ENCODE results near the gene NIPAL1.

NIPAL1 gene

DNA sequence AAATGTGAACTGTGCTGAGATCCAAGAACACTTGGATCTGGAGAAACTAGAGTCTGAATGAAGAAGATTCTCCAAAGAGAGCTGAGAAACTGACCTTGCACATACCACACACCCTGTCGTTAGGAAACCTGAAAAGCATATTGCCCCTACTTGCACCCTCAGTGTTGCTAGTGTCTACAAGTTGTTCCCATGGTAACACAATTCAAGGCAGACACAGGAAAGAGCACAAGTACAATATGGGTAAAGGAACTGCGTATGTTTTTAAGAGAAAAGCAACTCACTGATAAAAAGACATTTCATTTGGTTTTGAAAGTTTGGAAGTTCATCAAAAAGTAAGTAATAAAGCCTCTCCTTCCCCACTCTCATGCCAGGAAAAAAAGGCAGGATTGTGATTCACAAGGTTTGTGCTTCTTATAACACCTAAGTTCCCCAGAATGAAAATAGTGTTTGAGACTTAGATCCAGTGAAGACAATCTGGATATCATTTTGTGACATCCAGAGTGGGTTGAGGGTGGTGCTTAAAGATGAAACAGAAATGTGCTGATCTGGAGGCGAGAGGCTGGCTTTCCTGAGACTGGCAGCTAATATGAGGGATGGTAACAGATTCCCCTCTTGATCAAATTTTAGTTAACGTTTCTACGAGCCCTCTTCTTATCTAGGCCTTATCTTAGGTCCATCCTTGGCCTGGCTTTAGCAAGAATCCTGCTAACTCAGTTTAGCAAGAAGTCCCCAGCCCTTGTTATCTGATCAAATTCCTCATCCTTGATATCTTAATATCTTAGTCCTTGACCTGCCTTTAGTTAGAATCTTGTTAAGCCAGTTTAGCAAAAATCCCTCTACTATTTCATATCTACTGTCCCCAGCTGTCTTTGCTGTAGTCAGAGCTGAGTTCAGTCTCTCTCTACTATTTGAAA lies 42.3 kb downstream of the NIPAL1 start:
- no peak for DNase-seq (ENCODE audit: low read depth in 2 of 3, low spot score in 1 of 3)

DNA sequence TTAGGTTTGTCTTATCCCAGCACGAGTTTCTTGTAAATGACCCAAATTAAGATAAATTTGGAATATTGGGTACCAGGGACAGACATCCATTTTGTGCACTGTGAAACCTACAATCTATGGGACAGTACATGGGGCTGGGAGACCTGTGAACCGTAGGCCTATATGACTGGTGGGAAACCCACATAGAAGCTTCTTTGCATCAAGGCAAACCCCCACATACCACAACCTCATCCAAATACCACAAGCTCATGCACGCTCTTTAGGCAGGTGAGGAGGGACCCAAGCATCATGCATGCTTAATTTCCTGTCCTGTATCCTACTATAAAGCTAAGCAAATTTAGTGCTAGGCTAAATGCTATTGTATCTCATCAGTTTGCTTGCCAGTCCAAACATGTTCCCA lies 47.8 kb downstream of the NIPAL1 start:
- no peak for DNase-seq (ENCODE audit: low read depth in 2 of 3, low spot score in 1 of 3)

DNA sequence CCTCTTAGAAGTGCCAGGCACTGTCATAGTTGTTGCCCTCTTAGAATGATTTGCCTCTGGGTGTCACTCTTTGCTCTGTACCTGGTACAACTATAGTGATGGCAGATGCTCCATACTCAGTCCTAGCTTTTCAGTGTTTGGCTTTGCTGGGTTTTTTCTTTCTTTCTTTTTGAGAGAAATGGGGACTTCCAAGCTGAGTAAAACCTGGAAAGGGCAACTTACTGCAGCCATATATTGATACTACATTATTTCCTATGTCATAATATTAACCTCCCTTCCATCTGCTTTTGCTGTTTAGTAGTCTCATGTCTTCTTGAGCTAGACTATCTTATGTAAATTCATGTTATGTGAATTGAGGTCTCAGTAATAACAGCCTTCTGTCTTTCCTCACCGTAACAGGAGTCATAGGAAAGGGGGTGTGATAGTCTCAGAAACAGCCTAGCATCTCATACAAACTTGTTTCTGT lies 49.0 kb downstream of the NIPAL1 start:
- no peak for DNase-seq (ENCODE audit: low read depth in 2 of 3, low spot score in 1 of 3)

DNA sequence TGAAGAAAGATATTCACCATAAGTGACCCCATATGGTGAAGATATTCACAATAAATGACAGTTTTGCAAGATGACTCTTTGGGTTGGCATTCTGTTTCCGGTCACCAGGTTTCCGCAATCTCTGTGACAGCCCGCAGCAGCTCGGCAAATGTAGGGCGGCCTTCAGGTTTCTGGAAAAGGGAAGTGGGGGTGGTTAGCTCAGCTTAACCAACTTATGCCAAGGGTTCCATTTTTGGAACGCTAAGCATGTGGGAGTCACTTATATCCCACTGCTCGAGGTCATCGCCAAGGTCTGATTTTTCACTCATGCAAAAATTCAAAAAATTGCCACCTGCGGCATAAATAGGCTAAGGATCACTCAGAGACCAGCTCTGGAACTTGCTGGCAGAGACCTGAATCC lies 51.0 kb downstream of the NIPAL1 start:
- no peak for DNase-seq (ENCODE audit: low read depth in 2 of 3, low spot score in 1 of 3)

DNA sequence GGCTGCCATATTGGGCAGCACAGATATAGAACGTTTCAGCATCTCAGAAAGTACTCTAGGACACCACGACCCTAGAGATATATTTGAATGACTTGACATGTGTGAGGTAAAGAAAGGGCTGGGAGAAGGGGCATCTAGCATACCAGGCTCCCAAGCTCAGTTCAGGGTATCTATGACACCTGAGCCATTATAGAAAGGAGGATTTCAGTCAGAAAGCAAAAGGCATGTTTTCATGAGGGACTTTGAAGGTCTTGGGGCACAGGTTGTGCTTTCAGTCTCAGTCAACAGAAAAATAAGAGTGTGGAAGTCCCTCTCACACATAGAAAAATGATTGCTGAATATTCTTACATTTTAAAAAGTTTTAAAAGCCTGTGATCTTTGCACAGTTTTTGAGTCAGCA lies 51.6 kb downstream of the NIPAL1 start:
- no peak for DNase-seq (ENCODE audit: low read depth in 2 of 3, low spot score in 1 of 3)

DNA sequence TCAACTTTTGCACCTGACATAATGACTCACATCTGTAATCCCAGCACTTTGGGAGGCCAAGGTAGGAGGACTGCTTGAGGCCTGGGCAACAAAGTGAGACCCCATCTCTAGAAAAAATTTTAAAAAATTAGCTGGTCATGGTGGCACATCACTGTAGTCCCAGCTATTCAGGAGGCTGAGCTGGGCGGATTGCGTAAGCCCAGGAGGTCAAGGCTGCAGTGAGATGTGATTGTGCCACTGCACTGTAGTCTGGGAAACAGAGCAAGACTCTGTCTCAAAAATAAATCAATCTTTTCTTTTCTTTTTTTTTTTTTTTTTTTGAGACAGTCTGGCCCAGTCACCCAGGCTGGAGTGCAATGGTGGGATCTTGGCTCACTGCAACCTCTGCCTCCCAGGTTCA lies 52.5 kb downstream of the NIPAL1 start:
- DNase-seq (ENCODE audit: low read depth in 2 of 3, low spot score in 1 of 3), result no peak

DNA sequence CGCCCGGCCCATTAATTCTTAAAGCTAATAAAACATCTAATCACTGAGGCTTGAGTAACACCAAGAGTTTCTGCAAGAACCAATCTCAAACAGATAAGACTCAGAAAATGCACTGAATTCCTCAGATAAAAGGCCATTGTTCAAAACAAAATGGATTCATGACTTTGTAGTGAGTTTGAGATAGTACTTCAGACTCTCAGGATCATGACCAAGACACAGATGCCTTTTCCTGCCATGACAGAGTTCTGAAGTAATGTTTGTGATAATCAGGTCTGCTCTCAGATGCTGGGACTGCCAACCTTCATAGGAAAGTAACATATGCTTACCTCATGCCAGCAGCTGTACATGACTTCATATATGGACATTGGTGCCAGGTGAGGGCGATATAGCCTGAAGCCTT lies 54.6 kb downstream of the NIPAL1 start:
- no peak for DNase-seq (ENCODE audit: low read depth in 2 of 3, low spot score in 1 of 3)

DNA sequence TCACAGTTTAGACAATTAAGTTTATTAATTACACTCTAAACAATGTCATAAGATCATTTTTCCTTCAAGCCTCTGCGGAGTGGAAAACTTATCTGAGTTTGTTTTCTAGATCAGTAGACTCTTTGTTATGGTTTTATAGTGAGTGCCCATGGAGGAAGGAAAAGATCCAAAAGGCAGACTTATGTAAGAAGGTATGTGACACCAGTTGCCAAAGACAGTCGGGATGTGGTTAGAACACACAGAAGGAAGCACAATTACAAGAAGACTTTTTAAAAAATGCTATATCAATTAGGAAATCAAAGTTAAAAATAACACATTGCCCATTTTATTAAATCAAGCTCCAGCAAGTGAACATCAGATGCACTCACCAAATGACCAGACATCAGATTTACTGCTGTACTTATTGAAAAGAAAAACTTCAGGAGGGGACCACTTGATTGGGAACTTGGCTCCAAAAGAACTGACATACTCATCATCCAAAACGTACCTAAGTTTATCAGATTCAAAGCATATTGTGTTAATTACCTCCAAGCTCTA lies 57.1 kb downstream of the NIPAL1 start:
- no peak for DNase-seq (ENCODE audit: low read depth in 2 of 3, low spot score in 1 of 3)

DNA sequence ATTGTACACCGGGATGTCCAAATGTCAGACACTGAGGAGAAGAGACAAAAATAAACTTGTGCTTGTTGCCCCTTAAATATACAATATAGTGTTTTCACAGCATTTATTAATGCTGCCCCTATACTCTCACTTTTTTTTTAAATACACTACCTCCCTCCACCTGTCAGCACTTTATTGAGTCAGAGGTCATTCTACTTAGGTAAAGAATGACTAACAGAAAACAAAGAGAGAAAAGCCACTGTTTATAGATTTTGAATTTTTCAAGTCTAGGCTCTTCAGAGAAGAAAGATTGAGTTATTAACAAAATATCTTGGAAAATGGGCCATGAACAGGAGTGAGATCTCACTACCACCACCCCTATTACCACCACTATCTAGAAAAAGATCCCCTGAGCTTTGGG lies 58.1 kb downstream of the NIPAL1 start:
- DNase-seq (ENCODE audit: low read depth in 2 of 3, low spot score in 1 of 3), result no peak

DNA sequence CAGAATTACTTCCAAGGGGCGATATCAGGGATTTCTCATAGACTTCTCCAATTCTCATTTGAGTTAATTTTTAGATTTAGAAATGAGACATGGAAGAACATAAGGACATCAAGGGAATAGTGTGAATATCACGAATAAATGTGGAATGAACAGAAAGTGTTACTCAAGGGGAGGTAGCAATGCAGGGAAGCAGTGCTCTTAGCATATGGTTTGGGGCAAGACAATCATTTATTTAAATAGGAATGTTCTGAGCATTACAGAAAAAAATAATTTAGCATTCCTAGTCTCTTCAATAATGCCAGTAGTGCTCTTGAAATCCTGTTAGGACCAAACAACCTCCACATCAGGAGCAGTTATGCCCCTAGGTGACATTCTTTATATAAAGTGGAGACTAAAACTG lies 61.9 kb downstream of the NIPAL1 start:
- DNase-seq (ENCODE audit: low read depth in 2 of 3, low spot score in 1 of 3), result no peak

DNA sequence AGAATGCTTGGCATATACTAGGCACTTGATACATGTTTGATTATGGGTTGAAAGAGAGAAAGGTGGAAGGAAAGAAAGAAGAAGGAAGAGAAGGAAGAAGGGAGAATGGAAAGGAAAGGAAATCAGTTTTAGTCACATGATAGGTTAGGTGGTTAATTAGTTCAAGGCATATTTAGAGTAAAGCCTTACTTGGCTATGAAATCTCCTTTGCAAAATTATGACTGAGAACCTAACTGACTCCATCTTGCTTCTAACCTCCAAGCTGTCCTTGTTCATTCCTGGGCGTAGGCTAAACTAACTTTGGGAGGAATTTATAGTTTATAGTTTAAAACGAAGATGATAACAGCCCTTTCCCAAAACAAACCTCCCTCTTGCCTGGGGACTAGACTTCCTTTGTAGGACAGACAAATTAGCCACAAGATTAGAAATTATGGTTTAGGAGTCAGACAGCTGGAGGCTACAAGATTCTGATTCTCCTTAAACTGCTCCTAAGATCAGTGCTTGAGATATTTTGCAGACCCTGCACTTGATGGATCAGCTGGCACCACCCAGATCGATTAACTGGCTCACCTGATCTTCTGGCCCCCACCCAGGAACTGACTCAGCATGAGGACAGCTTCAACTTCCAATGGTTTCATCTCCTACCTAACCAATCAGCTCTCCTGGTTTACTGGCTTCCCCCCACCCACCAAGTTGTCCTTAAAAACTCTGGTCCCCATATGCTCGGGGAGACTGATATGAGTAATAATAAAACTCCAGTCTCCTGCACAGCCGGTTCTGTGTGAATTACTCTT lies 62.5 kb downstream of the NIPAL1 start:
- no peak for DNase-seq (ENCODE audit: low read depth in 2 of 3, low spot score in 1 of 3)

DNA sequence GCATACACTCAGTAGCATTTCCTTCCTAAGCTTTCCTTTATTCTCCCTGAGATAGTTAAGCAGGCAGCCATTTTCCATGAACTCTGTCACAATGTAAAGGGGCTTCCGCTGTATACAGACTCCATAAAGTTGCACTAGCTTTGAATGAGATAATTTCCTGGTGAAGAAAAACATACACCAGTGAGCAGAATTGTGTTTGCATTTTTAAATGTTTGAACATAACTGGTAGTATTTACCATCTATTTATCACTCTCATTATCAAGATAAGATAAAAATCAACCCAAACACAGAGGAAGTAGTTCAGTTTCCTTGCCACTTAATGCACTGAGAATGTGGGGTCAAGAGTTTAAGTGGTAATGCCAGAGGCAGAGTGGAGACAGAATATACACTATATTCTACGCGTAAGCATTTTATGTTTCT lies 63.4 kb downstream of the NIPAL1 start:
- DNase-seq (ENCODE audit: low read depth in 2 of 3, low spot score in 1 of 3), result no peak

DNA sequence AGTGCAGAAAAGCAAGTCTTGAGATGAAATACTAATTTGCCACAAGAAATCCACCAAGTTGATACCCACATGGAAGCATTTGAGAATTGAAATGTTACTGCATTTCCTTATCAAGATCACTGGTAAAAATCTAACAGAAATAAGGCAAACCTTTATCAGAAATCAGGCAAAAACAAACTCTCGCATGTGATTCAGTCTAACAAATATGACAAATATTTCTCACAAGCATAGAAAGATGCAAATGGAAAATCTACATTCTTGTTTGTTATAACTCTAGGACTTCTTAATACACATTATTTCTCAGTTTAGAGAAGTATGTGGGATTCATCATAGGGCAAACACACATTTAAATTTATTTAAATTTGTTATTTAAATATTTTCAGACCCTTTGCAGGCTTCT lies 64.6 kb downstream of the NIPAL1 start:
- DNase-seq (ENCODE audit: low read depth in 2 of 3, low spot score in 1 of 3), result no peak

DNA sequence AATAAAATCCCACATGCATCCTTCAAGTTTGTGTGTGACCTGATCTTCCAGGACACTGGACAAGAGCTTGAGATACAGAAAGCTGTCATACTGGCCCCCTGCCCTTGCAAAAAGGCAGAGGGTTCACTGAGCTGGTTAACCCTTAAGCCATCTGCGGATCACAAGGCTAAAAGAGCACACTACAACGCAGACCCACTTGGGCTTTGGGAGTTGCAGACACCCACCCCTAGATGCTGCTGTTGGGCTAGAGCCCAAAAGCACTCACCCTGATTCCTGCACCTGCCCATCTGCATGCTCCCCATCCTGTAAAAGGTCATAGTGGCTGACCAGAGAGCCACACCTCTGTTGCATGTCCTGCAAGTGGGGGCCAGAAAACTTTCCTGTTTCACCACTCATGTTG lies 66.4 kb downstream of the NIPAL1 start:
- DNase-seq (ENCODE audit: low read depth in 2 of 3, low spot score in 1 of 3), result no peak

DNA sequence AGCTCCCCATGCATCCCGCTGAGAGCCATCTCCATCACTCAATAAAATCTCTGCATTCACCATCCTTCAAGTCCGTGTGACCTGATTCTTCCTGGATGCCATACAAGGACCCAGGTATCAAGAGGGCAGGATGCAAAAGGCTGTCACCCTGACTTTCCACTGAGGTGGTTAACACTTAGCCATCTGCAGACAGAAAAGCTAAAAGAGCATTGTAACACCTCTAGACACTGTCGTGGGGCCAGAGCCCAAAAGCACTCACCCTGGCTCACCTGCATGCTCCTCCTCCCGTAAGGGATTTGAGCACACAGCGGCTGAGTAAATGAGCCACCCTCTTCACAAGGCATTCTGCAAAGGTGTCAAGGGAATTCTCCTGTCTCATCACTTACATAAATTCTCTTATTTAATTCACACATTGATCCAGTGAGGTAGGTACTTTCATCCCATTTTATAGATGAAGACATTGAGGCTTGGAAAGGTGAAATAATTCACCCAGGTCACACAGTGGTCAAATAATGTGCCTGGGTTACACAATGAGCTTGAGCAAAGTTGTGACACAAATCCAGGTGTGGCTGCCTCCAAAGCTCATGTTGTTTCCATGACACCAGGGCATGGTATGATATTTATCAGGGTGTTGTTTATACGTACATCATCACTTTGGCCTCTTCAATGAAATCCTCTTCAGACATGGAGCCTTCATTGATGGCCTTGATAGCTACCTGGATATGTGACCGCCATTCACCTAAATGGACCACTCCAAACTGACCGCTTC lies 69.4 kb downstream of the NIPAL1 start:
- no peak for DNase-seq (ENCODE audit: low read depth in 2 of 3, low spot score in 1 of 3)
